ENCODE data around the gene NOTCH4. TPM values are rescaled to one million over a fixed set of nuclear protein-coding genes. Genes with fewer than 3 reads are reported as not detected.

Gene NOTCH4
- total and polyA plus RNA-seq, 9 of the 15 experiments (the other 6 are each of a cell fraction or from before 2014, with no cell fraction given) = 0.24 to 4.3 (median 1.7) TPM

GRCh38 chr6:32175711-32176475, 48.0 kb downstream of the NOTCH4 start, which contains the start of gene AGPAT1 (continued):
- TF ChIP-seq STAG1 (CRISPR knock-in tag; IDR thresholded peaks at IDR 0.05; ENCODE audit: borderline replicate concordance) (0 out of 2 replicates have a peak, but pooled peaks have one; percentile 29), GATA2 (CRISPR knock-in tag; IDR thresholded peaks at IDR 0.05) (no peak), ZNF518B (CRISPR knock-in tag; IDR thresholded peaks at IDR 0.05) (no peak), CBX8 (IDR thresholded peaks at IDR 0.05; ENCODE audit: borderline replicate concordance, extremely low read depth, low read depth, low read length, poor library complexity, severe bottlenecking) (no peak), RAD21 (CRISPR knock-in tag; conservative IDR thresholded peaks at IDR 0.05 in 1 of 2, IDR thresholded peaks at IDR 0.05 in 1 of 2) (no peak), E2F8 (IDR thresholded peaks at IDR 0.05; ENCODE audit: low read depth, partially characterized antibody) (peak; percentile 46), MLLT1 (IDR thresholded peaks at IDR 0.05) (peak in 1 of 2 experiments; percentile 87; a peak in 1 of 4 replicates), STAT6 (CRISPR knock-in tag; IDR thresholded peaks at IDR 0.05) (no peak), LCOR (CRISPR knock-in tag; IDR thresholded peaks at IDR 0.05) (no peak), MBD2 (IDR thresholded peaks at IDR 0.05; ENCODE audit: borderline replicate concordance, low read depth) (peak; percentile 64; the same call in 1 of the 2 replicates), HOMEZ (CRISPR knock-in tag; IDR thresholded peaks at IDR 0.05) (no peak), TFAM (CRISPR knock-in tag; conservative IDR thresholded peaks at IDR 0.05) (no peak), ZSCAN29 (IDR thresholded peaks at IDR 0.05) (no peak)

All from K562 (cell line).